H1 (cell line): ENCODE measurements around the gene CRX. TPM values are rescaled to one million over a fixed set of nuclear protein-coding genes. Genes with fewer than 3 reads are reported as not detected.

Experiments used
- CTCF ChIA-PET: fragments of 300-600 bp; sonication (Branson Sonifier 250); formaldehyde crosslinking; loops from one replicate; lab custom pipeline; 2021; ENCODE audit not compliant: partially characterized antibody; lab: Charles Lee
- POLR2A ChIA-PET: fragments of 300-600 bp; sonication (Branson Sonifier 250); formaldehyde crosslinking; loops from one replicate; lab custom pipeline; 2021; ENCODE audit warnings: inconsistent platforms; ENCODE audit not compliant: partially characterized antibody; lab: Charles Lee
- DNase-seq, 2 experiments: peaks; one replicate each; pipeline versions ENCODE4 v3.0.0 to v3.0.0-alpha.2; 2010 to 2022; ENCODE audit warnings: low spot score in 2 of 2, low read depth in 1 of 2, mixed read lengths in 1 of 2
- FAIRE-seq: peaks from 2 replicates; lab custom pipeline; 2011; peaks lifted over from hg19 to GRCh38; lab: Jason Lieb, UNC
- H2AFZ ChIP-seq: 2 replicates; pipeline ENCODE4 v1.8.1; 2012; ENCODE audit warnings: low read length, inconsistent platforms
- H2AK5ac ChIP-seq: 2 replicates; pipeline ENCODE4 v1.6.1; 2013; ENCODE audit warnings: low read depth, low read length
- H2BK120ac ChIP-seq: replicated peaks from 2 replicates; pipeline ENCODE3; 2013; ENCODE audit warnings: low read depth, low read length, inconsistent platforms
- H2BK12ac ChIP-seq: 2 replicates; pipeline ENCODE4 v1.6.1; 2013; ENCODE audit warnings: low read depth, low read length
- H2BK15ac ChIP-seq: 2 replicates; pipeline ENCODE4 v1.6.1; 2013; ENCODE audit warnings: low read length
- H2BK20ac ChIP-seq: 2 replicates; pipeline ENCODE4 v1.6.1; 2013; ENCODE audit warnings: low read length
- H2BK5ac ChIP-seq: 2 replicates; pipeline ENCODE4 v1.6.1; 2013; ENCODE audit warnings: low read depth, low read length
- H3K14ac ChIP-seq: 2 replicates; pipeline ENCODE4 v1.6.1; 2013; ENCODE audit warnings: inconsistent platforms; ENCODE audit not compliant: insufficient read length
- H3K18ac ChIP-seq: 2 replicates; pipeline ENCODE4 v1.6.1; 2013; ENCODE audit warnings: low read length; ENCODE audit errors: extremely low read depth
- H3K23ac ChIP-seq: 2 replicates; pipeline ENCODE4 v1.6.1; 2013; ENCODE audit warnings: inconsistent platforms; ENCODE audit not compliant: insufficient read length
- H3K23me2 ChIP-seq: 2 replicates; pipeline ENCODE4 v1.6.1; 2013; ENCODE audit warnings: low read depth, low read length
- H3K27ac ChIP-seq: 2 replicates; pipeline ENCODE4 v1.6.1; 2011; ENCODE audit warnings: low read depth, low read length, inconsistent platforms
- H3K27me3 ChIP-seq, 4 experiments: replicated peaks in 1 of 4; 1 replicate in 1 of 4; 2 replicates in 3 of 4; pipeline versions ENCODE4 v1.6.1 to v1.8.1; 2011 to 2013; ENCODE audit warnings: low read length in 3 of 4, mild to moderate bottlenecking in 3 of 4, inconsistent platforms in 2 of 4, mixed read lengths in 2 of 4, moderate library complexity in 1 of 4; ENCODE audit not compliant: control insufficient read depth in 3 of 4, insufficient read depth in 3 of 4; ENCODE audit errors: extremely low read depth in 1 of 4
- H3K36me3 ChIP-seq, 4 experiments: 2 replicates each; pipeline versions ENCODE4 v1.6.1 to v1.8.1; 2011 to 2013; ENCODE audit warnings: mild to moderate bottlenecking in 4 of 4, low read length in 3 of 4, moderate library complexity in 2 of 4, control low read depth in 1 of 4, inconsistent platforms in 1 of 4; ENCODE audit not compliant: insufficient read depth in 4 of 4, control insufficient read depth in 2 of 4
- H3K4ac ChIP-seq: replicated peaks from 2 replicates; pipeline ENCODE3; 2013; ENCODE audit warnings: low read length, low read depth, mixed read lengths, inconsistent platforms; ENCODE audit not compliant: insufficient read length
- H3K4me1 ChIP-seq, 4 experiments: replicated peaks in 1 of 4; 1 replicate in 1 of 4; 2 replicates in 3 of 4; pipeline versions ENCODE4 v1.6.1 to v1.8.1; 2011 to 2013; ENCODE audit warnings: low read length in 3 of 4, inconsistent platforms in 2 of 4, mixed read lengths in 1 of 4; ENCODE audit not compliant: insufficient read depth in 4 of 4, control insufficient read depth in 3 of 4
- H3K4me2 ChIP-seq, 2 experiments: 2 replicates each; pipeline versions ENCODE4 v1.6.1 to v1.8.1; 2011 to 2013; ENCODE audit warnings: low read depth in 2 of 2, low read length in 2 of 2, control low read depth in 1 of 2, inconsistent platforms in 1 of 2, mild to moderate bottlenecking in 1 of 2; ENCODE audit not compliant: insufficient read depth in 1 of 2
- H3K4me3 ChIP-seq, 4 experiments: fragments of 200-600, 300-600 bp in 1 of 4; sonication (generic), shearing (Covaris generic), sonication (Bioruptor Twin) in 1 of 4; 2 replicates each; pipeline versions ENCODE4 v1.5.1 to v1.8.1; 2011 to 2016; ENCODE audit warnings: low read length in 4 of 4, low read depth in 3 of 4, control low read depth in 2 of 4, inconsistent platforms in 2 of 4, mild to moderate bottlenecking in 2 of 4, mixed read lengths in 1 of 4, moderate library complexity in 1 of 4; ENCODE audit not compliant: insufficient read depth in 2 of 4; ENCODE audit errors: extremely low read depth in 1 of 4
- H3K56ac ChIP-seq: replicated peaks from 2 replicates; pipeline ENCODE3; 2013; ENCODE audit warnings: low read depth, mild to moderate bottlenecking, mixed read lengths, low read length, inconsistent platforms; ENCODE audit not compliant: insufficient read length
- H3K79me1 ChIP-seq: 2 replicates; pipeline ENCODE4 v1.6.1; 2013; ENCODE audit warnings: low read depth, low read length, control low read depth
- H3K79me2 ChIP-seq, 2 experiments: 2 replicates each; pipeline versions ENCODE4 v1.6.1 to v1.8.1; 2012 to 2013; ENCODE audit warnings: low read length in 2 of 2, mild to moderate bottlenecking in 2 of 2, inconsistent platforms in 1 of 2; ENCODE audit not compliant: insufficient read depth in 2 of 2, control insufficient read depth in 1 of 2
- H3K9ac ChIP-seq, 4 experiments: replicated peaks in 1 of 4; 1 replicate in 1 of 4; 2 replicates in 3 of 4; pipeline versions ENCODE4 v1.6.1 to v1.8.1; 2011 to 2013; ENCODE audit warnings: low read depth in 3 of 4, low read length in 3 of 4, control low read depth in 2 of 4, mild to moderate bottlenecking in 2 of 4, moderate library complexity in 2 of 4, inconsistent platforms in 1 of 4; ENCODE audit errors: extremely low read depth in 1 of 4
- H3K9me3 ChIP-seq, 2 experiments: 2 replicates each; pipeline versions ENCODE4 v1.6.1 to v1.8.1; 2012 to 2013; ENCODE audit warnings: mild to moderate bottlenecking in 2 of 2, moderate library complexity in 2 of 2, control low read depth in 1 of 2, inconsistent platforms in 1 of 2, low read depth in 1 of 2, low read length in 1 of 2, mixed read lengths in 1 of 2; ENCODE audit not compliant: insufficient read depth in 2 of 2
- H4K20me1 ChIP-seq, 2 experiments: replicated peaks in 1 of 2; 2 replicates each; pipeline versions ENCODE3 to v1.8.1; 2011 to 2013; ENCODE audit warnings: inconsistent platforms in 2 of 2, low read length in 2 of 2, mild to moderate bottlenecking in 1 of 2; ENCODE audit not compliant: insufficient read depth in 2 of 2, control insufficient read depth in 1 of 2
- H4K5ac ChIP-seq: 2 replicates; pipeline ENCODE4 v1.6.1; 2013; ENCODE audit warnings: low read length, low read depth, mixed read lengths, inconsistent platforms; ENCODE audit not compliant: insufficient read length
- H4K8ac ChIP-seq: 2 replicates; pipeline ENCODE4 v1.8.0; 2013; ENCODE audit warnings: mild to moderate bottlenecking, moderate library complexity, low read length, inconsistent platforms; ENCODE audit not compliant: insufficient read depth; ENCODE audit errors: extremely low read depth
- H4K91ac ChIP-seq: replicated peaks from 2 replicates; pipeline ENCODE3; 2013; ENCODE audit warnings: low read length, mixed read lengths, inconsistent platforms; ENCODE audit not compliant: insufficient read length
- CBX5 ChIP-seq: fragments of 300-800, 300-1000 bp; sonication (generic); IDR thresholded peaks from 2 replicates; pipeline ENCODE4 v1.7.1; 2016; ENCODE audit warnings: antibody characterized with exemption, low read length, low read depth
- CBX8 ChIP-seq: fragments of 300-800, 300-1000 bp; sonication (generic); IDR thresholded peaks from 2 replicates; pipeline ENCODE4 v1.7.1; 2016; ENCODE audit warnings: low read depth, low read length, borderline replicate concordance
- CHD2 ChIP-seq: IDR thresholded peaks from 2 replicates; pipeline ENCODE4 v1.6.1; 2012; ENCODE audit warnings: low read length, improper control_type of control experiment
- EGR1 ChIP-seq: IDR thresholded peaks from 2 replicates; pipeline ENCODE4 v1.6.1; 2011; ENCODE audit warnings: low read depth, low read length, borderline replicate concordance
- GTF2F1 ChIP-seq: IDR thresholded peaks from 2 replicates; pipeline ENCODE4 v1.6.1; 2012; ENCODE audit warnings: low read depth, low read length, improper control_type of control experiment, borderline replicate concordance
- HDAC6 ChIP-seq: IDR thresholded peaks from one replicate; pipeline ENCODE4 v1.7.1; 2012; ENCODE audit warnings: low read depth, mild to moderate bottlenecking, inconsistent platforms, low read length, moderate library complexity
- KDM5A ChIP-seq: fragments of 200-600 bp; IDR thresholded peaks from 2 replicates; pipeline ENCODE4 v1.7.1; 2012; ENCODE audit warnings: mild to moderate bottlenecking, low read length, inconsistent platforms, mixed read lengths
- MAFK ChIP-seq: IDR thresholded peaks from 2 replicates; pipeline ENCODE4 v1.6.1; 2012; ENCODE audit warnings: low read depth, mild to moderate bottlenecking, improper control_type of control experiment, low read length
- POLR2A ChIP-seq, 2 experiments: IDR thresholded peaks; 1 replicate in 1 of 2; 2 replicates in 1 of 2; pipeline ENCODE4 v1.6.1; 2011; ENCODE audit warnings: low read depth in 2 of 2, low read length in 2 of 2, mild to moderate bottlenecking in 2 of 2; ENCODE audit errors: control extremely low read depth in 1 of 2
- POLR2AphosphoS5 ChIP-seq: IDR thresholded peaks from 2 replicates; pipeline ENCODE4 v1.6.1; 2011; ENCODE audit warnings: low read depth, low read length
- SP1 ChIP-seq: IDR thresholded peaks from 2 replicates; pipeline ENCODE4 v1.6.1; 2011; ENCODE audit warnings: low read depth, low read length
- SP2 ChIP-seq: IDR thresholded peaks from 2 replicates; pipeline ENCODE4 v1.6.1; 2012; ENCODE audit warnings: mild to moderate bottlenecking, low read length, inconsistent platforms
- SRF ChIP-seq: IDR thresholded peaks from 2 replicates; pipeline ENCODE4 v1.6.1; 2011; ENCODE audit warnings: mild to moderate bottlenecking, low read depth, low read length, moderate library complexity
- TAF1 ChIP-seq: IDR thresholded peaks from 2 replicates; pipeline ENCODE4 v1.6.1; 2011; ENCODE audit warnings: mild to moderate bottlenecking, low read depth, low read length
- TBP ChIP-seq: IDR thresholded peaks from 2 replicates; pipeline ENCODE4 v1.6.1; 2011; ENCODE audit warnings: low read depth, low read length, improper control_type of control experiment
- WGBS, 2 experiments: shearing (Covaris generic) in 1 of 2; methylation state at CpG; one replicate each; pipeline versions ENCODE4 v1.1.6 to v1.1.7; 2013 to 2015; ENCODE audit warnings: low lambda C conversion rate in 2 of 2, mixed read lengths in 2 of 2, inconsistent platforms in 1 of 2, low coverage in 1 of 2, missing lambda C conversion rate in 1 of 2; ENCODE audit not compliant: insufficient replicate concordance in 2 of 2, insufficient coverage in 1 of 2, insufficient read length in 1 of 2; ENCODE audit errors: extremely low coverage in 1 of 2, missing lambda C conversion rate in 1 of 2; 5-methylcytosine and 5-hydroxymethylcytosine counted together
- polyA plus RNA-seq, 7 experiments: library from polyadenylated mRNA; depleted of rRNA in 3 of 7; stranded (reverse) in 5 of 7; unstranded in 2 of 7; fragments of >200 nt in 5 of 7; fragments of 200-250 nt in 2 of 7; gene quantifications; 1 replicate in 5 of 7; 2 replicates in 1 of 7; 4 replicates in 1 of 7; pipeline versions ENCODE4 v1.2.1 to v1.2.3, GENCODE V29; 2011 to 2013; ENCODE audit warnings: missing spikeins in 2 of 7, mixed read lengths in 2 of 7
- total RNA-seq: library from RNA; stranded (reverse); fragmentation: NEBNext Ultra II Directional; extraction: Animal tissue kit (Norgen Biotek cat#: 25700); gene quantifications from 2 replicates; pipeline ENCODE4 v1.2.1, GENCODE V29; 2021

The CRX gene
- total and polyA plus RNA-seq, 2 of the 8 experiments (the other 6 are each of a cell fraction or from before 2014, with no cell fraction given), result 0.08 TPM; not detected in 1

GRCh38 chr19:47891923-47892666 lies 70.4 kb downstream of the CRX start:
- Histone ChIP-seq H2BK20ac (no peak overlapping the region), H2BK5ac (no peak overlapping the region), H4K20me1 (no peaks in the 10 kb centered on the region), H3K56ac (no peak overlapping the region), H2AFZ (peak overlapping the region; percentile 74), H3K4me1 (peaks cover 0 to 4% (median 0%) of the 10 kb centered on the region in 4 experiments; a peak in 3 of 7 replicates), H2BK12ac (no peak overlapping the region), H3K23ac (no peak overlapping the region), H3K9me3 (no peaks in the 10 kb centered on the region), H3K27ac (peak overlapping the region; percentile 71), H4K8ac (no peak overlapping the region), H2BK15ac (no peak overlapping the region), H2BK120ac (no peak overlapping the region), H3K79me2 (no peaks in the 10 kb centered on the region), H3K27me3 (no peaks in the 10 kb centered on the region), H4K5ac (no peak overlapping the region), H3K14ac (no peak overlapping the region), H3K23me2 (no peaks in the 10 kb centered on the region), H3K18ac (no peak overlapping the region), H3K36me3 (no peaks in the 10 kb centered on the region), H3K9ac (no peak overlapping the region; a peak in 3 of 7 replicates), H3K79me1 (no peaks in the 10 kb centered on the region), H3K4ac (no peak overlapping the region), H4K91ac (peak overlapping the region; percentile 10), H2AK5ac (no peak overlapping the region), H3K4me3 (no peak overlapping the region), H3K4me2 (peak overlapping the region in 1 of 2 experiments; percentile 12; a peak in 1 of 4 replicates)
- CTCF ChIA-PET, result interaction anchor here (0.7 to 1.4 kb wide), 6 partner anchors 16 to 84 kb away, joined by 3 to 5 read pairs (median 4); no protein-coding TSS in a partner anchor
- no peak for DNase-seq
- 72% methylated on average over 7 of the region's 7 CpGs; no CpG with 5 or more reads in 1 of the 2 experiments for WGBS, 2 experiments
- POLR2A ChIA-PET, result no interaction called here
- FAIRE-seq, result peak; percentile 91
- TF ChIP-seq GTF2F1, result no peak
- TF ChIP-seq KDM5A, result no peak
- no peak for TF ChIP-seq HDAC6
- no peak for TF ChIP-seq CBX8
- peak; percentile 98 for TF ChIP-seq SP1
- TF ChIP-seq CBX5, result no peak
- TF ChIP-seq TAF1, result peak; percentile 37; the same call in 1 of the 2 replicates
- TF ChIP-seq POLR2A (IDR thresholded peaks at IDR 0.05; ENCODE audit: control extremely low read depth in 1 of 2, low read depth in 2 of 2, low read length in 2 of 2), result peak; percentile 50 to 76
- TF ChIP-seq SP2, result peak; percentile 66
- TF ChIP-seq CHD2, result peak; percentile 84
- TF ChIP-seq EGR1, result no peak
- peak; percentile 88 for TF ChIP-seq MAFK
- peak; percentile 84 for TF ChIP-seq TBP
- peak; percentile 48; the same call in 1 of the 2 replicates for TF ChIP-seq POLR2AphosphoS5
- peak; percentile 27; the same call in 1 of the 2 replicates for TF ChIP-seq SRF
